ENCODE data around the gene TSNAXIP1.
"Not testable (repeated sequence)": the region's sequence is repeated elsewhere in the genome, so short reads cannot be mapped to it uniquely, and the experiment has no call there.

TSNAXIP1 gene

GRCh38 chr16:67861877-67862276 lies 55.2 kb downstream of the TSNAXIP1 start:
- no peak for DNase-seq

GRCh38 chr16:67862623-67863583 lies 56.2 kb downstream of the TSNAXIP1 start:
- DNase-seq: no peak

GRCh38 chr16:67864044-67864443 lies 57.4 kb downstream of the TSNAXIP1 start:
- DNase-seq: not testable (repeated sequence)

GRCh38 chr16:67864594-67864993 lies 57.9 kb downstream of the TSNAXIP1 start:
- DNase-seq: no peak

GRCh38 chr16:67865318-67865717 lies 58.6 kb downstream of the TSNAXIP1 start:
- no peak for DNase-seq

GRCh38 chr16:67868290-67868689 lies 61.6 kb downstream of the TSNAXIP1 start:
- DNase-seq: no peak

GRCh38 chr16:67869653-67870052 lies 63.0 kb downstream of the TSNAXIP1 start:
- no peak for DNase-seq

- no peak for DNase-seq
Observed at GRCh38 chr16:67871256-67871655, 64.6 kb downstream of the TSNAXIP1 start.

- no peak for DNase-seq
Observed at GRCh38 chr16:67872131-67872630, 65.5 kb downstream of the TSNAXIP1 start.

GRCh38 chr16:67872631-67873434 lies 66.1 kb downstream of the TSNAXIP1 start, which contains the start of gene EDC4:
Gene EDC4 (plus strand): TSS chr16:67873052. CDS start chr16:67873262, 210 bp downstream.
- no peak for DNase-seq

GRCh38 chr16:67873435-67874370 lies 67.0 kb downstream of the TSNAXIP1 start:
- no peak for DNase-seq

- DNase-seq: no peak
Observed at GRCh38 chr16:67874372-67874771, 67.7 kb downstream of the TSNAXIP1 start.

- DNase-seq: no peak
Observed at GRCh38 chr16:67877064-67877463, 70.4 kb downstream of the TSNAXIP1 start.

All from DMS79 treated with DMSO at 0.1 percent for 48 hours (cell line).